ENCODE measurements around the gene UBA1. TPM values are rescaled to one million over a fixed set of nuclear protein-coding genes. Genes with fewer than 3 reads are reported as not detected.

Gene UBA1
- total RNA-seq, 1 donor from 2014 or later, result 350 TPM

DNA sequence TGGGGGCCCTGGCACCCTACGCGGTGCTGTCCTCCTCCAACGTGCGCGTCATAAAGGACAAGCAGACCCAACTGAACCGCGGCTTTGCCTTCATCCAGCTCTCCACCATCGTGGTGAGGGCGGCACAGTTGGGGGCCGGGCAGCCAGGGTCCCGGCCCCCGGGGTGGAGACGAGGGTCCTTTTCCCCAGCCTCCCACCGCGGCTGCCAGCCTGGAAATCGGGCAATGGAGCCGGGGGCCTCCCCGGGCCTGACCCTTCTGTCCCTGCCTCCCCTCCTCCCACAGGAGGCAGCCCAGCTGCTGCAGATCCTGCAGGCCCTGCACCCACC, 13.7 kb upstream of the UBA1 start:
- no peak overlapping the region for H3K4me3 Mint-ChIP-seq
- no peaks in the 10 kb centered on the region for H3K4me1 Mint-ChIP-seq
- no peak overlapping the region for H3K27ac Mint-ChIP-seq
- no peak for DNase-seq (ENCODE audit: low spot score in 2 of 2, unreplicated experiment in 2 of 2)
- no peaks in the 10 kb centered on the region for H3K9me3 Mint-ChIP-seq
- H3K36me3 Mint-ChIP-seq, result peaks cover 19% of the 10 kb centered on the region
- no peaks in the 10 kb centered on the region for H3K27me3 Mint-ChIP-seq (ENCODE audit: low read depth)
- TF ChIP-seq, protein P1, sequence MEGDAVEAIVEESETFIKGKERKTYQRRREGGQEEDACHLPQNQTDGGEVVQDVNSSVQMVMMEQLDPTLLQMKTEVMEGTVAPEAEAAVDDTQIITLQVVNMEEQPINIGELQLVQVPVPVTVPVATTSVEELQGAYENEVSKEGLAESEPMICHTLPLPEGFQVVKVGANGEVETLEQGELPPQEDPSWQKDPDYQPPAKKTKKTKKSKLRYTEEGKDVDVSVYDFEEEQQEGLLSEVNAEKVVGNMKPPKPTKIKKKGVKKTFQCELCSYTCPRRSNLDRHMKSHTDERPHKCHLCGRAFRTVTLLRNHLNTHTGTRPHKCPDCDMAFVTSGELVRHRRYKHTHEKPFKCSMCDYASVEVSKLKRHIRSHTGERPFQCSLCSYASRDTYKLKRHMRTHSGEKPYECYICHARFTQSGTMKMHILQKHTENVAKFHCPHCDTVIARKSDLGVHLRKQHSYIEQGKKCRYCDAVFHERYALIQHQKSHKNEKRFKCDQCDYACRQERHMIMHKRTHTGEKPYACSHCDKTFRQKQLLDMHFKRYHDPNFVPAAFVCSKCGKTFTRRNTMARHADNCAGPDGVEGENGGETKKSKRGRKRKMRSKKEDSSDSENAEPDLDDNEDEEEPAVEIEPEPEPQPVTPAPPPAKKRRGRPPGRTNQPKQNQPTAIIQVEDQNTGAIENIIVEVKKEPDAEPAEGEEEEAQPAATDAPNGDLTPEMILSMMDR (IDR thresholded peaks at IDR 0.05; ENCODE audit: unreplicated experiment), result no peak

- no peak for DNase-seq (ENCODE audit: low spot score in 2 of 2, unreplicated experiment in 2 of 2)
- no peak overlapping the region for H3K4me3 Mint-ChIP-seq
Measured at GRCh38 chrX:47180346-47180745, 13.3 kb upstream of the UBA1 start.

DNA sequence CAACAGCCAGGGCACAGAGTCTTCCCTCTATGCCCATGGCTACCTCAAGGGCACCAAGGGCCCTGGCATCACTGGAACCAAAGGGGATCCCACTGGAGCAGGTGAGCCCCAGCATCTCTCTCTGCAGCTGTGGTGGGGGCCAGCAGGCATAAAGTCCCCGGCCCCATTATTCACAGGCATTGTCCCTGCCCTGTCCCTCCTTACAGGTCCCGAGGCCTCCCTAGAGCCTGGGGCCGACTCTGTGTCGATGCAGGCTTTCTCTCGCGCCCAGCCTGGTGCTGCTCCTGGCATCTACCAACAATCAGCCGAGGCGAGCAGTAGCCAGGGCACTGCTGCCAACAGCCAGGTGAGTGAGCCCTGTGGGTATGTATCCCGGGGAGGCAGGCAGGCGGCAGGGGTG, 12.3 kb upstream of the UBA1 start:
- H3K4me3 Mint-ChIP-seq, result no peak overlapping the region
- no peaks in the 10 kb centered on the region for H3K27me3 Mint-ChIP-seq (ENCODE audit: low read depth)
- peaks cover 21% of the 10 kb centered on the region for H3K36me3 Mint-ChIP-seq
- no peak for DNase-seq (ENCODE audit: low spot score in 2 of 2, unreplicated experiment in 2 of 2)
- H3K27ac Mint-ChIP-seq, result no peak overlapping the region
- TF ChIP-seq, protein P1 (IDR thresholded peaks at IDR 0.05; ENCODE audit: unreplicated experiment), result no peak
- no peaks in the 10 kb centered on the region for H3K9me3 Mint-ChIP-seq
- no peaks in the 10 kb centered on the region for H3K4me1 Mint-ChIP-seq

More at GRCh38 chrX:47180346-47180745, 13.3 kb upstream of the UBA1 start:
- no peaks in the 10 kb centered on the region for H3K9me3 Mint-ChIP-seq
- H3K36me3 Mint-ChIP-seq, result peaks cover 19% of the 10 kb centered on the region
- no peaks in the 10 kb centered on the region for H3K4me1 Mint-ChIP-seq
- H3K27me3 Mint-ChIP-seq (ENCODE audit: low read depth), result no peaks in the 10 kb centered on the region
- TF ChIP-seq, protein P1 (IDR thresholded peaks at IDR 0.05; ENCODE audit: unreplicated experiment), result no peak
- H3K27ac Mint-ChIP-seq, result no peak overlapping the region

DNA sequence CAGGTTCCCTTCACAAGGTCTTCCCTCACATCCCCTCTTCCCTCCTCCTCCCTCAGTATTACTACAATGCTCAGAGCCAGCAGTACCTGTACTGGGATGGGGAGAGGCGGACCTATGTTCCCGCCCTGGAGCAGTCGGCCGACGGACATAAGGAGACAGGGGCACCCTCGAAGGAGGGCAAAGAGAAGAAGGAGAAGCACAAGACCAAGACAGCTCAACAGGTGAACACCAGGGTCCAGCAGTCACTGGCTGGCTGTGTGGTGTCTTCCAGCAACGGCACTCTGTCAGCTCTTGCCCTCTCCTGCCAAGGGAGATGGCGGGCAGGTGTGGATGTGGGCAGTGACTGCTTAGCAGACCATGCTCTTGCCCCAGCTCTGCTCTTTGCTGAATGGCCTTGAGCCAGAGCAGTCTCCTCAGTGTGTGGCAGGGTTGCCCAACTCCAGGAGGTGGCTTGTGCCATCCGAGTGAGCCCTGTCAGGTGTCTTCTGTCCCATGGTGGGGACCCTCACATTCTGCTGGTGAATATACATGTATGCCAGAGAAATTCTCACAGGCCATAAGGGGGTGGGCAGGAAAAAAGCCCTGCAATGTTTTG, 11.4 kb upstream of the UBA1 start:
- H3K9me3 Mint-ChIP-seq, result no peaks in the 10 kb centered on the region
- no peaks in the 10 kb centered on the region for H3K4me1 Mint-ChIP-seq
- no peak for DNase-seq (ENCODE audit: low spot score in 2 of 2, unreplicated experiment in 2 of 2)
- H3K27ac Mint-ChIP-seq, result no peak overlapping the region
- no peak overlapping the region for H3K4me3 Mint-ChIP-seq
- peaks cover 21% of the 10 kb centered on the region for H3K36me3 Mint-ChIP-seq
- no peaks in the 10 kb centered on the region for H3K27me3 Mint-ChIP-seq (ENCODE audit: low read depth)
- TF ChIP-seq, protein P1 (IDR thresholded peaks at IDR 0.05; ENCODE audit: unreplicated experiment), result no peak

DNA sequence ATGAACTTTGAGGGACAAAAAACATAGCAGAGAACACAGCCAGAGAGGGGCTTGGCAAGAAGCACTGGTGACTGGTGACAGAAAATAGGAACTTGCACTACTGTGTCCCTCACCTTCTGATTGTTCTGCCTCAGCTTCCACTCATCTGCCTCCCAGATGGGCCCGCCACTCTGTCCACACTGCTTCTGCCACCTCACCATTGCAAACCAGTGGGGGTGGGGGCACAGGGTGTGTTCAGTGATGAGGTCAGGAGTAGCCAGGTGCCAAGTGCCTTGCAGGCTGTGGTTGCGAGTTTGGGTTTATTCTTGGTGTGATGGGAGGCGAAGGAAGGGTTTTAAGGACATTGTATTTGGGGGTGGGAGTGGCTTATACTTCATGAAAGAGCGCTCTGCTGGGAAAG, 9.1 kb upstream of the UBA1 start:
- H3K9me3 Mint-ChIP-seq, result no peaks in the 10 kb centered on the region

More for the DNA sequence above, 9.1 kb upstream of the UBA1 start:
- H3K27ac Mint-ChIP-seq, result no peak overlapping the region
- H3K4me1 Mint-ChIP-seq, result no peaks in the 10 kb centered on the region
- H3K4me3 Mint-ChIP-seq, result no peak overlapping the region
- no peaks in the 10 kb centered on the region for H3K27me3 Mint-ChIP-seq (ENCODE audit: low read depth)
- H3K36me3 Mint-ChIP-seq, result peaks cover 12% of the 10 kb centered on the region
- DNase-seq (ENCODE audit: low spot score in 2 of 2, unreplicated experiment in 2 of 2), result no peak
- TF ChIP-seq, protein P1 (IDR thresholded peaks at IDR 0.05; ENCODE audit: unreplicated experiment), result no peak
